ENCODE measurements around the gene SSBP4. TPM values are rescaled to one million over a fixed set of nuclear protein-coding genes. Genes with fewer than 3 reads are reported as not detected.

Gene SSBP4
- total and polyA plus RNA-seq, 2 of the 4 experiments (the other 2 are of a cell fraction): 14.9 to 39.7 TPM

DNA sequence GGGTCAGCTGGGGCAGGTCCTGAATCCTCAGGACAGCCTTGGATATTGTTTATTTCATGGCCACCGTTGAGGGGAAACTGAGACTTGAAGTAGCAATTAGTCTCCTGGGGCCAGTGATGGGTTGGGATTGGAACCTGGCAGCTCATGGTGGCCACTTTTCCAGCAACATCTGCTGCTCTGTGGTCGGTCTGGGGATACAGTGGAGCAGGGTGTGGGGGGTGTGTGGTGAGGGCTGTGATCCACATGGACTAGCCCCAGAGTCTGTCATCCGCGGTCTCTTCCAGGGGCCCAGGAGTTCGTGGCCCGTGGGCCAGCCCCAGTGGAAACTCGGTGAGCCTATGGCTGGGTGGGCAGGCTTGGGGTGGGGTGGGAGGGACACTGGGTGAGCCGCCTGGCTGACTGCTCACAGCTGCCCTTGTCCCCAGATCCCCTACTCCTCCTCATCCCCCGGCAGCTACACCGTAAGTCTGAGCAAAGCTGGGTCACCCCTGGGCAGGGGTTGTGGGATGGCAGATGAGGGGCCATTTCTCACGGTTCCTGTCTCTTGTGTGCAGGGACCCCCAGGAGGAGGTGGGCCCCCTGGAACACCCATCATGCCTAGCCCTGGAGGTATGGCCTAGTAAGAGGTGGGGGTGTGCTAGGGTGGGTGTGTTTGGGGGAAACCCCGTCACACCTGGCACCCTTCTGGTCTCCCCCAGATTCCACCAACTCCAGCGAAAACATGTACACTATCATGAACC lies 13.2 kb downstream of the SSBP4 start:
- H2AFZ ChIP-seq (replicated peaks; ENCODE audit: low read length, poor library complexity): no peak overlapping the region
- no peak overlapping the region for H2BK20ac ChIP-seq (ENCODE audit: low read depth, low read length)
- H2BK5ac ChIP-seq (ENCODE audit: low read depth, low read length, poor library complexity, severe bottlenecking): no peak overlapping the region
- H3K27me3 ChIP-seq (ENCODE audit: control insufficient read depth, insufficient read depth, low read length): no peaks in the 10 kb centered on the region
- no peak for ATAC-seq (ENCODE audit: low read depth)
- no peak overlapping the region for H3K18ac ChIP-seq (ENCODE audit: low read depth, low read length)
- peaks cover 13% of the 10 kb centered on the region; the same call in 1 of the 2 replicates for H3K36me3 ChIP-seq (ENCODE audit: control insufficient read depth, insufficient read depth, low read length)
- peak overlapping the region; percentile 50; the same call in 1 of the 2 replicates for H2AK5ac ChIP-seq (ENCODE audit: low read depth, low read length)
- CTCF ChIA-PET: no interaction called here
- H3K14ac ChIP-seq (replicated peaks; ENCODE audit: low read depth, low read length): no peak overlapping the region
- H3K4me1 ChIP-seq (ENCODE audit: control insufficient read depth, insufficient read depth, low read length): peaks cover 15% of the 10 kb centered on the region
- POLR2A ChIA-PET (ENCODE audit: unreplicated experiment): no interaction called here
- H4K91ac ChIP-seq (ENCODE audit: insufficient read depth, low read depth, low read length): no peak overlapping the region
- H3K9me3 ChIP-seq (ENCODE audit: control insufficient read depth, insufficient read depth, low read length): no peaks in the 10 kb centered on the region
- H4K8ac ChIP-seq (ENCODE audit: low read depth in 2 of 2, low read length in 2 of 2): no peak overlapping the region
- H3K9me1 ChIP-seq (ENCODE audit: insufficient read depth, low read length): peaks cover 3% of the 10 kb centered on the region; the same call in 1 of the 2 replicates
- H3K79me1 ChIP-seq (ENCODE audit: low read depth in 1 of 2, low read length in 2 of 2): peaks cover 7 to 44% of the 10 kb centered on the region in 2 experiments; a peak in 2 of 4 replicates
- no TSS peak for BruUV-seq (replicated peaks)
- H3K4me3 ChIP-seq (ENCODE audit: insufficient read depth, low read depth, low read length): no peak overlapping the region
- TF ChIP-seq, protein P1, sequence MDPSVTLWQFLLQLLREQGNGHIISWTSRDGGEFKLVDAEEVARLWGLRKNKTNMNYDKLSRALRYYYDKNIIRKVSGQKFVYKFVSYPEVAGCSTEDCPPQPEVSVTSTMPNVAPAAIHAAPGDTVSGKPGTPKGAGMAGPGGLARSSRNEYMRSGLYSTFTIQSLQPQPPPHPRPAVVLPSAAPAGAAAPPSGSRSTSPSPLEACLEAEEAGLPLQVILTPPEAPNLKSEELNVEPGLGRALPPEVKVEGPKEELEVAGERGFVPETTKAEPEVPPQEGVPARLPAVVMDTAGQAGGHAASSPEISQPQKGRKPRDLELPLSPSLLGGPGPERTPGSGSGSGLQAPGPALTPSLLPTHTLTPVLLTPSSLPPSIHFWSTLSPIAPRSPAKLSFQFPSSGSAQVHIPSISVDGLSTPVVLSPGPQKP (IDR thresholded peaks at IDR 0.05; ENCODE audit: borderline replicate concordance, low read depth, low read length): no peak
- no peak for TF ChIP-seq CHD1 (IDR thresholded peaks at IDR 0.05; ENCODE audit: low read depth, low read length)
- TF ChIP-seq MAZ (IDR thresholded peaks at IDR 0.05; ENCODE audit: borderline replicate concordance, low read depth, low read length): no peak
- TF ChIP-seq POLR2A (IDR thresholded peaks at IDR 0.05; ENCODE audit: low read depth, low read length): no peak
- no peak for TF ChIP-seq RAD21 (IDR thresholded peaks at IDR 0.05; ENCODE audit: low read length)
- TF ChIP-seq SMC3 (IDR thresholded peaks at IDR 0.05; ENCODE audit: low read depth, low read length): no peak
- no peak for TF ChIP-seq RFX5 (IDR thresholded peaks at IDR 0.05; ENCODE audit: low read depth, low read length)
- no peak for TF ChIP-seq NFE2L2 (IDR thresholded peaks at IDR 0.05; ENCODE audit: low read depth, low read length)
- TF ChIP-seq RCOR1 (IDR thresholded peaks at IDR 0.05; ENCODE audit: insufficient replicate concordance, low read length): no peak
- TF ChIP-seq, protein P2, sequence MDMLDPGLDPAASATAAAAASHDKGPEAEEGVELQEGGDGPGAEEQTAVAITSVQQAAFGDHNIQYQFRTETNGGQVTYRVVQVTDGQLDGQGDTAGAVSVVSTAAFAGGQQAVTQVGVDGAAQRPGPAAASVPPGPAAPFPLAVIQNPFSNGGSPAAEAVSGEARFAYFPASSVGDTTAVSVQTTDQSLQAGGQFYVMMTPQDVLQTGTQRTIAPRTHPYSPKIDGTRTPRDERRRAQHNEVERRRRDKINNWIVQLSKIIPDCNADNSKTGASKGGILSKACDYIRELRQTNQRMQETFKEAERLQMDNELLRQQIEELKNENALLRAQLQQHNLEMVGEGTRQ (IDR thresholded peaks at IDR 0.05; ENCODE audit: low read depth, low read length): no peak
- TF ChIP-seq, protein P3, sequence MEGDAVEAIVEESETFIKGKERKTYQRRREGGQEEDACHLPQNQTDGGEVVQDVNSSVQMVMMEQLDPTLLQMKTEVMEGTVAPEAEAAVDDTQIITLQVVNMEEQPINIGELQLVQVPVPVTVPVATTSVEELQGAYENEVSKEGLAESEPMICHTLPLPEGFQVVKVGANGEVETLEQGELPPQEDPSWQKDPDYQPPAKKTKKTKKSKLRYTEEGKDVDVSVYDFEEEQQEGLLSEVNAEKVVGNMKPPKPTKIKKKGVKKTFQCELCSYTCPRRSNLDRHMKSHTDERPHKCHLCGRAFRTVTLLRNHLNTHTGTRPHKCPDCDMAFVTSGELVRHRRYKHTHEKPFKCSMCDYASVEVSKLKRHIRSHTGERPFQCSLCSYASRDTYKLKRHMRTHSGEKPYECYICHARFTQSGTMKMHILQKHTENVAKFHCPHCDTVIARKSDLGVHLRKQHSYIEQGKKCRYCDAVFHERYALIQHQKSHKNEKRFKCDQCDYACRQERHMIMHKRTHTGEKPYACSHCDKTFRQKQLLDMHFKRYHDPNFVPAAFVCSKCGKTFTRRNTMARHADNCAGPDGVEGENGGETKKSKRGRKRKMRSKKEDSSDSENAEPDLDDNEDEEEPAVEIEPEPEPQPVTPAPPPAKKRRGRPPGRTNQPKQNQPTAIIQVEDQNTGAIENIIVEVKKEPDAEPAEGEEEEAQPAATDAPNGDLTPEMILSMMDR (conservative IDR thresholded peaks at IDR 0.05; ENCODE audit: low read depth, low read length): no peak
- TF ChIP-seq BHLHE40 (IDR thresholded peaks at IDR 0.05; ENCODE audit: low read depth, low read length): no peak
- TF ChIP-seq FOS (IDR thresholded peaks at IDR 0.05; ENCODE audit: low read depth, low read length): no peak
- no peak for TF ChIP-seq MXI1 (IDR thresholded peaks at IDR 0.05; ENCODE audit: borderline replicate concordance, low read depth, low read length)
- no peak for TF ChIP-seq CEBPB (IDR thresholded peaks at IDR 0.05; ENCODE audit: low read depth, low read length)
- no peak for TF ChIP-seq MAFK (IDR thresholded peaks at IDR 0.05; ENCODE audit: low read depth, low read length)
- WGBS, 2 experiments (ENCODE audit: extremely low coverage in 2 of 2, insufficient read length in 1 of 2): no CpG with 5 or more reads among the region's 13 CpGs
- H4K5ac ChIP-seq (ENCODE audit: low read depth, low read length): no peak overlapping the region
- intact Hi-C loops (cut with micrococcal nuclease): no loop called here
- no peak overlapping the region for H3K23ac ChIP-seq (ENCODE audit: low read depth, low read length)
- H3K56ac ChIP-seq (ENCODE audit: extremely low read depth, insufficient read depth, low read length): no peak overlapping the region
- no peak overlapping the region for H3K4me2 ChIP-seq (ENCODE audit: low read depth, low read length)
- peak overlapping the region; percentile 85 for H2AK9ac ChIP-seq (replicated peaks; ENCODE audit: low read depth, low read length, poor library complexity)
- DNase-seq: no peak
- H2BK120ac ChIP-seq (ENCODE audit: low read depth, low read length): no peak overlapping the region
- H3K27ac ChIP-seq (ENCODE audit: insufficient read depth, low read length): no peak overlapping the region
- in situ Hi-C loops (cut with MboI; ENCODE audit: low sequenced_read_pairs): no loop called here
- H3K9ac ChIP-seq (ENCODE audit: low read depth, low read length): no peak overlapping the region
- H2BK15ac ChIP-seq (ENCODE audit: low read depth, low read length): no peak overlapping the region
- peaks cover 23% of the 10 kb centered on the region for H4K20me1 ChIP-seq (ENCODE audit: insufficient read depth, low read length)
- H3K4ac ChIP-seq (ENCODE audit: low read depth, low read length): no peak overlapping the region
- dilution Hi-C loops (cut with HindIII; ENCODE audit: low sequenced_read_pairs, unreplicated experiment): no loop called here
